Stomach (tissue), 9 donors: ENCODE results near the gene ADAM11. TPM values are rescaled to one million over a fixed set of nuclear protein-coding genes. Genes with fewer than 3 reads are reported as not detected.

Experiments used
- DNase-seq, 2 donors: peaks; one replicate each; pipeline versions ENCODE4 v3.0.0 to v3.0.0-alpha.2; 2013 to 2019
- H3K27ac ChIP-seq, 5 donors: fragments of 200-600 bp in 4 of 5; sonication (generic) in 4 of 5; one replicate each; pipeline ENCODE4 v1.5.1; 2013 to 2019; ENCODE audit warnings: mild to moderate bottlenecking in 1 of 5, moderate library complexity in 1 of 5
- H3K27me3 ChIP-seq, 3 donors: fragments of 200-600 bp; sonication (generic); one replicate each; pipeline ENCODE4 v1.5.1; 2017 to 2019; ENCODE audit warnings: mixed run types in 1 of 3
- H3K36me3 ChIP-seq, 4 donors: fragments of 200-600 bp; sonication (generic); 1 replicate in 3 of 4; 2 replicates in 1 of 4; pipeline ENCODE4 v1.5.1; 2016 to 2019
- H3K4me1 ChIP-seq, 4 donors: fragments of 200-600 bp; sonication (generic); one replicate each; pipeline ENCODE4 v1.5.1; 2016 to 2019
- H3K4me3 ChIP-seq, 4 donors: fragments of 200-600 bp; sonication (generic) in 3 of 4; one replicate each; pipeline ENCODE4 v1.5.1; 2016 to 2019; ENCODE audit warnings: mild to moderate bottlenecking in 1 of 4
- H3K9me3 ChIP-seq, 4 donors: fragments of 200-600 bp; sonication (generic); one replicate each; pipeline ENCODE4 v1.5.1; 2016 to 2019
- EP300 ChIP-seq: sonication (generic); formaldehyde crosslinking; IDR thresholded peaks from one replicate; pipeline ENCODE4 v1.6.1; 2017; ENCODE audit warnings: antibody characterized with exemption
- POLR2A ChIP-seq, 4 donors: fragments of 450-650 bp; IDR thresholded peaks; one replicate each; pipeline ENCODE4 v1.6.1; 2016; ENCODE audit warnings: antibody characterized with exemption in 4 of 4, control low read depth in 2 of 4, mild to moderate bottlenecking in 1 of 4, moderate library complexity in 1 of 4
- POLR2AphosphoS5 ChIP-seq, 3 donors: sonication (generic); formaldehyde crosslinking; IDR thresholded peaks; one replicate each; pipeline ENCODE4 v1.6.1; 2016; ENCODE audit warnings: antibody characterized with exemption in 3 of 3
- WGBS, 5 donors: extraction: QIAGEN DNeasy Blood & Tissue Kit in 3 of 5; methylation state at CpG; one replicate each; pipeline versions ENCODE4 v1.1.5 to v1.1.7; 2013 to 2018; 5-methylcytosine and 5-hydroxymethylcytosine counted together
- intact Hi-C: fragments of 100-400 bp; cut with DNase I; formaldehyde crosslinking; loops from one replicate; pipeline ENCODE4 v1.15.1; 2023; ENCODE audit warnings: low total_unique reads
- polyA plus RNA-seq, 3 donors: library from polyadenylated mRNA; stranded (reverse); fragments of 200-250 nt; gene quantifications; one replicate each; pipeline ENCODE4 v1.2.3, GENCODE V29; 2013
- total RNA-seq, 5 donors: library from RNA; depleted of rRNA; stranded (reverse); fragments of >200 nt; gene quantifications; one replicate each; pipeline versions ENCODE4 v1.1.0 to v1.2.3, GENCODE V29; 2014 to 2016
- TF ChIP-seq, protein P1 (sequence below), 7 experiments: fragments of 450-650 bp in 4 of 7; fragments of 200-600 bp in 3 of 7; sonication (generic) in 3 of 7; IDR thresholded peaks; one replicate each; pipeline ENCODE4 v1.5.1; 2016 to 2019; ENCODE audit warnings: antibody characterized with exemption in 7 of 7, control low read depth in 2 of 7, mild to moderate bottlenecking in 1 of 7
- donor health status: healthy with polysubstance abuse.
- donor health status: Bipolar disorder and iron deficiency.
- donor health status: healthy.

Gene ADAM11
- total and polyA plus RNA-seq, 8 donors, result 0.19 to 57.6 (median 0.73) TPM; not detected in 3

DNA sequence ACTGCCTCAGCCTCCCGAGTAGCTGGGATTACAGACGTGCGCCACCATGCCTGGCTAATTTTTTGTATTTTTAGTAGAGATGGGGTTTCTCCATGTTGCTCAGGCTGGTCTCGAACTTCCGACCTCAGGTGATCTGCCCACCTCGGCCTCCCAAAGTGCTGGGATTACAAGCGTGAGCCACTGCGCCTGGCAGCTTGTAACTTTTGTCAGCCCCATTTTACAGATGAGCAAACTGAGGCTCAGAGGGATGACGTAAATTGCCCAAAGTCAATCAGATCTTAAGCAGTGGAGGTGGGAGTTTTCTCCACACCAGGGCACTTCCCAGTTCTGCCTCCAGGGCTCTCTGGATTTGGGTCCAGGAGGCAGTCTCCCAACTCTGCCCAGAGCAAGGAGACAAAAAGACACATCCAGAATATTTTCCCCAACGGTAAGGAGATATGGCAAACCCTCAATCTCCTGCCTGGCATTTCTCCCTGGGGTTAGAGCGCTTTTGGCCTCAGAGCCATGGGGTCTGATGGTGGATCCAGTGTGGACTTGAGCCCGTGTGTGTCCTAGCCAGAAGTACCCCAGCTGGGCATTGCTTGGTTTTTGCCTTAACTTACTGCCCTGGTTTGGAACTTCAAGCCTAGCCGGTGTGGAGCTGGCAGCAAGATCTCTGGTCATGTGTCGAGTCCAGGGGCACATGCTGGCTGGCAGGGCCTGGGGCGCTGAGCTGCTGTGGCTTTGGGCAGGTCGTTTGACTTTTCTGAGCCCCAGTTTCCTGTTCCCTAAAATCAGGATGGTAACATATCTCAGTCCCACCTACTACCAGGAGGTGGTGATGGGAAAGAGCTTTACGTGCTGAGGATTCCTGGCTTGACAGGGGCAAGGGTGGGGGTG, 3.4 kb downstream of the ADAM11 start:
- Histone ChIP-seq H3K4me3 (no peak overlapping the region), H3K9me3 (no peaks in the 10 kb centered on the region), H3K27me3 (peaks cover 0 to 81% (median 42%) of the 10 kb centered on the region in 3 donors), H3K4me1 (peaks cover 13 to 17% (median 14%) of the 10 kb centered on the region in 4 donors), H3K27ac (no peak overlapping the region), H3K36me3 (no peaks in the 10 kb centered on the region)
- WGBS, 5 donors, result 69 to 75% (median 71%) methylated on average over 15 to 17 of the region's 17 CpGs
- intact Hi-C loops, result no loop called here
- no peak for DNase-seq
- TF ChIP-seq POLR2A (IDR thresholded peaks at IDR 0.05) (no peak), EP300 (no peak), POLR2AphosphoS5 (IDR thresholded peaks at IDR 0.05) (no peak)
- TF ChIP-seq, protein P1, sequence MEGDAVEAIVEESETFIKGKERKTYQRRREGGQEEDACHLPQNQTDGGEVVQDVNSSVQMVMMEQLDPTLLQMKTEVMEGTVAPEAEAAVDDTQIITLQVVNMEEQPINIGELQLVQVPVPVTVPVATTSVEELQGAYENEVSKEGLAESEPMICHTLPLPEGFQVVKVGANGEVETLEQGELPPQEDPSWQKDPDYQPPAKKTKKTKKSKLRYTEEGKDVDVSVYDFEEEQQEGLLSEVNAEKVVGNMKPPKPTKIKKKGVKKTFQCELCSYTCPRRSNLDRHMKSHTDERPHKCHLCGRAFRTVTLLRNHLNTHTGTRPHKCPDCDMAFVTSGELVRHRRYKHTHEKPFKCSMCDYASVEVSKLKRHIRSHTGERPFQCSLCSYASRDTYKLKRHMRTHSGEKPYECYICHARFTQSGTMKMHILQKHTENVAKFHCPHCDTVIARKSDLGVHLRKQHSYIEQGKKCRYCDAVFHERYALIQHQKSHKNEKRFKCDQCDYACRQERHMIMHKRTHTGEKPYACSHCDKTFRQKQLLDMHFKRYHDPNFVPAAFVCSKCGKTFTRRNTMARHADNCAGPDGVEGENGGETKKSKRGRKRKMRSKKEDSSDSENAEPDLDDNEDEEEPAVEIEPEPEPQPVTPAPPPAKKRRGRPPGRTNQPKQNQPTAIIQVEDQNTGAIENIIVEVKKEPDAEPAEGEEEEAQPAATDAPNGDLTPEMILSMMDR (IDR thresholded peaks at IDR 0.05), result no peak

- Histone ChIP-seq H3K27me3 (peaks cover 0 to 80% (median 36%) of the 10 kb centered on the region in 3 donors), H3K9me3 (no peaks in the 10 kb centered on the region), H3K36me3 (no peaks in the 10 kb centered on the region), H3K4me3 (no peak overlapping the region), H3K4me1 (peaks cover 13 to 15% (median 14%) of the 10 kb centered on the region in 4 donors), H3K27ac (no peak overlapping the region)
- no peak for TF ChIP-seq EP300
- TF ChIP-seq, protein P1 (IDR thresholded peaks at IDR 0.05), result no peak
- WGBS, 5 donors, result 74 to 84% (median 78%) methylated on average over 5 of the region's 5 CpGs
- intact Hi-C loops, result no loop called here
- no peak for DNase-seq
Observed at GRCh38 chr17:44763170-44763569, 4.4 kb downstream of the ADAM11 start.

DNA sequence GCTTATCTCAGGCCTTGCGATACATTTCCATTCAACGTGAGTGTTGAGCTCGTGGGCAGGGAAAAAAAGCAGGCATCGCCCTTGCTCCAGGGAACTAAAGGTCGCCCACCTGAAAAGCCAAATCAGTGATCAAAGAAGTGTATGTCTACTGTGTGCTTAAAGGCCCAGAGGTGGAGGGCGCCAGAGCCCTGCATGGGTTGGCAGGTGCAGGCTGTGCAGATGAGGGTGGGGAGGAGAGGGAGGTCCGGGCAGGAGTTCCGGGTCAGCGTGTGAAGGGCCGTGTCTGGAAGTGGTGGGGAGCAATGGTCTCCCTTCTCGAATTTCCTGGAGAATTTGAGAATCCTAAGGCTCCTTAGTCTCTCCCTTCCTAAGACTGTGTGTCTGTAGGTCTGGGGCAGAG, 7.2 kb downstream of the ADAM11 start:
- Histone ChIP-seq H3K36me3 (no peaks in the 10 kb centered on the region), H3K9me3 (no peaks in the 10 kb centered on the region), H3K27me3 (peaks cover 0 to 72% (median 13%) of the 10 kb centered on the region in 3 donors), H3K27ac (no peak overlapping the region), H3K4me3 (no peak overlapping the region), H3K4me1 (no peaks in the 10 kb centered on the region)
- intact Hi-C loops, result no loop called here
- DNase-seq, result no peak
- WGBS, 5 donors, result 37 to 52% (median 43%) methylated on average over 11 of the region's 11 CpGs
- TF ChIP-seq, protein P1 (IDR thresholded peaks at IDR 0.05), result no peak
- no peak for TF ChIP-seq POLR2AphosphoS5 (IDR thresholded peaks at IDR 0.05)
- no peak for TF ChIP-seq POLR2A (IDR thresholded peaks at IDR 0.05)
- TF ChIP-seq EP300, result no peak

DNA sequence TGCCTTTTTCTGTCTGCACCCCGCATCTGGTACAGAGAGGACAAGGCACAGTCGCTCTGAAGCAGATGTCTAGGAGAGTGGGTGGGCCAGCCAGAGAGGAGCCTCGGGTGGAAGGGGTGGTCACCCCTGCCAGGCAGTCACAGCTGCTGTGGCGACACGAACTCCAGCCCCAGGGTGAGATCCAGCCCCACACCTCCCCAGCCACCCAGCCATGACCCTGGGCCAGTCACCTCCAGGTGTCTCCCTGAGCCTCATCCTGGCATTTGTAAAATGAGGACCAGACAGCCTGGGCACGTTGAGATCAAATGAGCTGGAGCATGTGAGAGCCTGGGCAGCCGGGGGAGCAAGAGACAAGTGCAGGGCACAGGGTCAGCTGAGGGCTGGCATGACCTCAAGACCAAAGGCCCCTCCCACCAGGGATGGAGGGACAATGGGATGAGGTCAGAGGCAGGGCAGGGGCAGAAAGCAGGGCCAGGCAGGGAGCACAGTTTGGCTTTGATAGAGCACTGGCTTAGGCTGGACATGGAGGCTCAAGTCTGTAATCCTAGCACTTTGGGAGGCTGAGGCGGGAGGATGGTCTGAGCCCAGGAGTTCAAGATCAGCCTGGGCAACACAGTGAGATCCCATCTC, 7.7 kb downstream of the ADAM11 start:
- Histone ChIP-seq H3K27me3 (peaks cover 0 to 70% (median 12%) of the 10 kb centered on the region in 3 donors), H3K4me1 (no peaks in the 10 kb centered on the region), H3K9me3 (no peaks in the 10 kb centered on the region), H3K4me3 (no peak overlapping the region), H3K27ac (no peak overlapping the region), H3K36me3 (no peaks in the 10 kb centered on the region)
- intact Hi-C loops, result no loop called here
- 51 to 62% (median 55%) methylated on average over 5 to 8 of the region's 8 CpGs for WGBS, 5 donors
- no peak for TF ChIP-seq EP300
- no peak for TF ChIP-seq POLR2AphosphoS5 (IDR thresholded peaks at IDR 0.05)
- no peak for TF ChIP-seq POLR2A (IDR thresholded peaks at IDR 0.05)
- TF ChIP-seq, protein P1 (IDR thresholded peaks at IDR 0.05), result no peak
- no peak for DNase-seq
